AG20443 (cell line): ENCODE results near the gene PIP5K1C.
A peak's percentile ranks its signal among the peaks of the same experiment; 100 is the strongest.

Experiments
- DNase-seq: peaks from one replicate; pipeline ENCODE4 v3.0.0; 2012; ENCODE audit warnings: low spot score, mixed read lengths

PIP5K1C gene

DNA sequence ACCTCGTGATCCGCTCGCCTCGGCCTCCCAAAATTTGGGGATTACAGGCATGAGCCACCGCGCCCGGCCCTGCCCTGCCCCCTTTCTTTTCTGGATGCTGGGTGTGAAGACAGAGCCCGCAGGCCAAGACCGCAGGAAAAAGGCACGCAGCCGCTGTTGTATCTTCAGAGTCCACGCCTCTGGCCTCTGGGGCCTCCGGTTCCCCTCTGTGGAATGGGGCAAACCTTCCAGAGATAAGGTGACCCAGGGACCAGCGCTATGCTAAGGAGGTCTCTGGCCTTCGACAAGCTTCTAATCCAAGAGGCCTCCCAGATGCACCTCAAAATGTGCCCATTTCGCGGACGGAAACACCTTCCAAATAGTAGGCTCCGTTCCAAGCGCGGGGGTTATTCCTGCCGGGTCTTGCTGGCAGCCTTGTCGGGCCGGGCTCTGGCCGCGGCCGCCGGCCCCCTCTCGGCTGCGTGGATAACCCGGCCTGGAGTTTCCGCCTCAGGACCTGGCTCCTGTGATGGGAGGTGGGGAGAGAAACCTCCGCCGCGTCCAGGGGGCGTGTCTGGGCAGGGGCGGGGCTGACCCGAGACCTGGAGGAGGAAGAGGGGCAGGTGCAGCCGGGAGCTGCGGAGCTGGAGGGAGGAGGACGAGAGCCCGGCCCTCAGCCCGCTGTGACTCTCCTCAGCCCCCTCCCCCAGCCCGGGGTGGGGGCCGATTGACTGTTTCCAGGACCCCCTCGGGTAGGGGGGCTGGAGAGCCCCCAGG is 21.0 kb upstream of the PIP5K1C start:
- peak; percentile 96 for DNase-seq

DNA sequence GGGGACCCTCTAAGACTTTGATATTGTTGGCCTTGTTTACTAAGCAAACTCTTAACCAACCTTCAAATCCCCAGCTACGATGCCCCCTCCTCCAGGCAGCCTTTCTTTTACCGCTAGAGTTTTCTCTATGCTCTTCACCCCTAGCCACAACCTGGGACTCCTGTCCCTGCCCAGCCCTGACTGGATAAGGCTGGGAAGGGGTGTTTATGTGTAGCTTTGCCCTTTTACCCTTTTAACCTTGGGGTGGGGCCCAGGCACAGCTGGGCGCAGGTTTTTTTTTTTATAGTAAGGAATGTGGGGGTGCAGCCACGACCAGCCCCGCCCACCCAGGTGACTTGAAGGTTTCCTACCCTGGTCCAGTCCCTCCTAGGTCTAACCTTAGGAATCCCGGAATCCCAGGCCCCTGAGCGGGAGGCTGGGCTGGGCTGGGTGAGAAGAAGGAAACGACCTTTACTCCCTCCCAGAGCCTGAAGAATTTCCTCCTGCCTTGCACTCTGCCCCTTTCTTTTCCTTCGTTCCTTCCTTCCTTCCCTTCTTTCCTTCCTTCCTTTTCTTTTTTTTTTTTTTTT is 20.2 kb upstream of the PIP5K1C start:
- no peak for DNase-seq

DNA sequence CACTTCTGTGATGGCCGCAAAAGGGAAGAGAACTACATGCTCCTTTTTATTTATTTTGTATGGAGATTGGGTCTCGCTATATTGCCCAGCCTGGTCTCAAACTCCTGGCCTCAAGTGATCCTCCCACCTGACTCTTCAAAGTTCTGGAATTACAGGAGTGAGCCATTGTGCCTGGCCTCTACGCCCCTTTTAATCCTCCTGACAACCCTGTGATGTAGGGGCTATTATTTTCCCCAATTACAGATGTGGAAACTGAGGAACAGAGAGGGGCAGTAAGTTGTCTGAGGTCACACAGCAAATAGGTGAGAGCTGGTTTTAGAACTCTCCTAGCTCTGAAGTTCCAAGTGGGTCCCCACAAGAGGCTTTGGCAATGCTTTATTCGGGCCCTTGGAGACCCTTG is 19.6 kb upstream of the PIP5K1C start:
- no peak for DNase-seq

DNA sequence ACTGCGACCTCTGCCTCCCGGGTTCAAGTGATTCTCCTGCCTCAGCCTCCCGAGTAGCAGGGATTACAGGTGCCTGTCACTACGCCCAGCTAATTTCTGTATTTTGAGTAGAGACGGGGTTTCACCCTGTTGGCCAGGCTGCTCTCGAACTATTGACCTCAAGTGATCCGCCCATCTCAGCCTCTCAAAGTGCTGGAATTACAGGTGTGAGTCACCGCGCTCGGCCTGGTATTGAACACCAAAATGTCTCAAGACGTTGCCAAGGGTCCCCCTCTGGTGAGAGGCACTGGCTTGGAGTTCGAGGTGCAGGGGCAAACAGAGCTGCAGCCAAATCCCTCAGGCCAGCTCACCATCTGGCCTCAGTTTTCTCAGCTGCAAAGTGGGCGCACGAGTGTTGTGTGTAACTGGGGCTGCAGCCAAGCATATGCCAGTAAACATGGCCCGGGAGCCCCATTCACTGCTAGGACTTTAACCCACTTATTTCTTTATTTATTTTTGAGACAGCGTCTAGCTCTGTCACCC is 15.9 kb upstream of the PIP5K1C start:
- no peak for DNase-seq

DNA sequence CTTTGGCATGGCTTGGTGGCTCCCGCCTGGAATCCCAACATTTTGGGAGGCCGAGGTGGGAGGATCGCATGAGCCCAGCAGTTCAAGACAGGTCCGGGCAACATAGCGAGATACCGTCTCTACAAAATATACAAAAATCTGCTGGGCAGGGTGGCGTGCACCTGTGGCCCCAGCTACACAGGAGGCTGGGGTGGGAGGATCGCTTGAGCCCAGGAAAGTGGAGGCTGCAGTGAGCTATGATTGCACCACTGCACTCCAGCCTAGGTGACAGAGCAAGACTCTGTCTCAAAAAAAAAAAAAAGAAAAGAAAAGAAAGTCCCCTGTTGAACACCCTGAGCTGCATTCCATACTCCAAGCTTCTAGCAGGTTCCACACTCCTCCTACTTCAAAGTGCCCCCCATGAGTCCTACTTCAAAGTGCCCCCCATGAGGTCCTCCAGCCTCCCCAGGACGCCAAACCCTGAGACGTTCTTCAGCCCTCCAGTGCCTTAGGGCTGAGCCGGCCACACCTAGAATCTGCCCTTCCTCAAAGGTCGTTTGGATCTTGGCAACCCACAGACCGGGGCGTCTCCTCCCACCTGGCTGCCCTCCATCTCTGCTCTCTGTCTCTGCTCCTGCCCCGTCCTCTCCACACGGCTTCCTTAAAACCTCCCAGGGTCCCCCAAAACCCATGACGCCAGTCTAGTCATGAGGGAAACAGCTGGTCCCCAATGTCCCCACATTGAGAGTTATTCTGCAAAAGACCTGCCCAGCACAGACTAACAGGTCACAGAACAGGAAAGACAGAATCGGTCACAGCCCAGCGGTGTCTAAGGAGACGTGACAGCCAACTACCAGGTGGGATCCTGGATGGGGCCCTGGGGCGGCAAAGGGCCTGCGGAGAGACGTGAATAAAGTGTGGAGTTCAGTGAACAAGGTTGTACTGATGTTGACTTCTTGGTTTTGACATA is 12.7 kb upstream of the PIP5K1C start:
- DNase-seq = no peak

DNA sequence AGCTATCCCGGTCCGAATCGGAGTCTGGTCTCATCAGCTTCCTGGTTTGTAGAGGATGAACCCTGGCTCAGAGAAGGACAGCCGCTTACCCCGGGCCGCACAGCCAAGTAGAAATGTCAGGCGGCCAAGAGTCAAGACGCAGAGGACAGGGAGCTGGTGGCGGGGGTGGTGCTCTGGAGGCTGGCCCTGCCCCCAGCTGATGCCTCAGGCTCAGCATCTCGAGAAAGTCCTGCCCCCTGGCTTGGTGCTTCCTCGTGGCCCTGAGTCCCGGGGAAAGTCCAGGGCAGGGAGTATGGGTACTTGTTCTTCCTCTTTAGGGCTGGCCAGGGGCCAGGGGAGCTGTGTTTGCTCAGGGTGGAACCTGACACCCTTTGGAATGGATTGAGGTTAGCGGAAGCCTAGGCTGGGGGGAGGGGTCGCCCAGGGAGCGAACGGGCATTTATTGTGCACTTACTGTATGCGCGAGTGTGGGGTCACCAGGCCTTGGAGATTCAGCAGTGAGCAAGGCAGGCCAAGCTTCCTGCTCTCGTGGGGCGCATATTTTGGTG is 10.1 kb upstream of the PIP5K1C start:
- DNase-seq = no peak

DNA sequence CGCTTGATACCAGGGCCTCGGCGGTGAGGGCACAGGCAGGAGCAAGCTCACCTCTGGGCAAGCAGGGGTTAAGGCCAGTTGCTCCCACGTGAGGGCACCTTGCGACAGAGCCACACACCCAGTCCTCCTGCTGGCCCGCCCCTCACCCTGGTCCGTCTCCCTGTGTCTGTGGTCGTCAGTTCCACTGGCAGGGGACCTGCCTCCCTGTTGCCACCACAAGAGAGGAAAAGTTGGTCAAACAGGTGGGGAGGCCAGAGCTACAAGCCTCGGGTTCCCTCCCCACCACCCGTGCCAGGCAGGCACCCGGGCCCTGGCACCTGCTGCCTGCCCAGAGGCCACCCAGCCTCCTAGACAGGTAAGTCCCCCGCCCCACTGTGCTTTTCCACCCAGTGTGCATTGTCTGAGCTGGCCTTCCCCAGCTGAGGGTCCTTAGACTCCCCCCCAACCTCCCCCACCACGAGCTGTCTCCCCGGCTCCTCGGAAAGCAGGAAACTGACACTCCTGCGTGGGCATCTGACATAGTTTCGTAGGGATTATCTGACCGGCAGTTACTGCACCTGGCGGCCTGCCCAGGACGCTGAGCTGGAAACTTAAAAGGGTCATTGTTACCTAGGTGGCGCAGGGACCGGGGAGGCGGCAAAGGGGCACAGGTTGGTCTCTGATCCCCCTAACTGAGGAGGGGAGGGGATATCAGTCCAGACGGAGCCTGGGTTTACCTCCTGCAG is 8.1 kb upstream of the PIP5K1C start, which contains the start of gene TJP3:
TSS of gene TJP3 (plus strand) at position 178 of the 725 bp plus-strand sequence. CDS start 20,049 bp downstream, outside the sequence.
- DNase-seq = peak; percentile 42

DNA sequence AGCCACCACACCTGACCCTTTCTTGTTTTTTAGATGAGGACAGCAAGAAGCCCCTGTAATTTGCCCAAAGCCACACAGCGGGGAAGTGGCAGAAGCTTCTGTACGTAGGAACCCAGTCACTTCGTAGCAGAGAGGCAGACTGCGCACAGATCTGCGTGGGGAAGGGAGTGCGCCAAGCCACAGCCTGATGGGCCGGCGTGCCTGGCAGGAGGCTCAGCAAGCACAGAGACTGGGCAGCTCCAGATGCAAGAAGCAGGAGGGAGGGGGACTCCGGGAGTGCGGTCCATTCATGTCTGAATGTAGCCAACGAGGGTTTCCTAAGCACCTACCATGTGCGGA is 7.6 kb upstream of the PIP5K1C start:
- DNase-seq = no peak

DNA sequence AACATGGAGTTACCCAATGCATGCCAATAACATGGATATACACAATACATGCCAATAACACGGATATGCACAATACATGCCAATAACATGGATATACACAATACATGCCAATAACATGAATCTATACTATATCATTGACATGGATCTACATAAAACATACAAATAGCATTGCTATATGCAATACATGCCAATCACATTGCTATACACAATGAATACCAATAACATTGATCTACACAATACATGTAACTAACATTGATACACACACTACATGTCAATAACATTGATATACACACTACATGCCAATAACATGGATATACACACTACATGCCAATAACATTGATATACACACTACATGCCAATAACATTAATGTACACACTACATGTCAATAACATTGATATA is 932 bp upstream of the PIP5K1C start:
- no peak for DNase-seq

DNA sequence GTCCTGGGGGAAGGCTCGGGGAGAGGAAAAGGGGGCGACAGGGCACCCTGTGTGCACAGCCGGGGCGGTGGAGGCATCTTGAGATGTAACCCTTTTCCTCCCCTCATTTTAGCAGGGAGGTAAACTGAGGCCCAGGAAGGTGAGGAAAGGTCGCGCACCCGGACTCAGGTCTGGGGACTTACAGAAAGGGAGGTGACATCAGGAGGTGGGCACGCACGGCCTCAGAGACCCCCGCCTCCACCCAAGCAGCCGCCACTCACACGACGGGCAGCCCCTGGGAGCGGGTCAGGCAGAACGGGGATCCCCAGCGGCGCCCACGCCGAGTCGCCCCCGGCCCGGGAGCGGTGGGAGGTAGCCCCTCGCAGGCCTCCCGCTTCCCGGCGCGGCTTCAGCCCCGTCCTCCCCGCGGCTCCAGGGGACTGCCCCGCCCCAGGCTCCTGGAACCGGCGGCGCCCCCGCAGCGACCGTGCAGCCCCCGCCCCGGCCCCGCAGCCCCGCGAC is 477 bp downstream of the PIP5K1C start:
- DNase-seq = no peak

DNA sequence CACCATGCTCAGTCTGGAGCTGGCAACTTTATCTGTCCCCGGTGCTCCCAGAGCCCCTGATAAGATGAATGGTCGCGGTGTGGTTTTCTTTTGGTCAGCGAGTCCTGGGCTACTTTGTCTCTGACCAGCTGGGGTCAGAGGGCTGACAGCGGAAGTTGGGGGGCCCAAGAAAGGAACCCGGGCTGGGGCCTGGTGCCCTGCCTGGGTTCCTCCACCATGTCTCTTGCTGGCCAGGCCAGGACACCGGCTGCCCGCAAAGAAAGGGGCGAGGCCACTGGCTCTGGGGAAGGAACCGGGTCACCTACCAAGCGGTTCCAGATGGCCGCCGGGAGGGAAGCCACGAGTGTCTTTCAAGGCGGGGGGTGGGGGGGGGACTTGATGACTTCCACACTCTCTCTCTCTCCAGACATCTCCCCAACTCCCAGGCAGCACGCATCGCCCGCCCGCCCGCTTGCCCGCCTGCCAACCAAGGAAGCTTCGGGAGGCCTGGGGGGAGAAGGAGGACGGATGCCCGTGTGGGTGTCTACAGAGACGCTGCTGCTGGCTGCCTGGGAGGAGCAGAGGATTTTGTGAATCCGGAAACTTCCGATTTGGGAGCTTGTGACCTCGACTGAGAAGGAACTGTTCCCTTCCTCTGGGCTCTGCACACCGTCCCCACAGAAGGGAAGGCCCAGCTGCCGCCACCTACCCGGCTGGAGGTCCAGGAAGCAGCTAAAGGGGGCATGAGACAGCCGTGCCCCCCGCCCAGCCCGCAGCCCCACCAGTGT is 1.1 kb downstream of the PIP5K1C start:
- DNase-seq = peak; percentile 89

DNA sequence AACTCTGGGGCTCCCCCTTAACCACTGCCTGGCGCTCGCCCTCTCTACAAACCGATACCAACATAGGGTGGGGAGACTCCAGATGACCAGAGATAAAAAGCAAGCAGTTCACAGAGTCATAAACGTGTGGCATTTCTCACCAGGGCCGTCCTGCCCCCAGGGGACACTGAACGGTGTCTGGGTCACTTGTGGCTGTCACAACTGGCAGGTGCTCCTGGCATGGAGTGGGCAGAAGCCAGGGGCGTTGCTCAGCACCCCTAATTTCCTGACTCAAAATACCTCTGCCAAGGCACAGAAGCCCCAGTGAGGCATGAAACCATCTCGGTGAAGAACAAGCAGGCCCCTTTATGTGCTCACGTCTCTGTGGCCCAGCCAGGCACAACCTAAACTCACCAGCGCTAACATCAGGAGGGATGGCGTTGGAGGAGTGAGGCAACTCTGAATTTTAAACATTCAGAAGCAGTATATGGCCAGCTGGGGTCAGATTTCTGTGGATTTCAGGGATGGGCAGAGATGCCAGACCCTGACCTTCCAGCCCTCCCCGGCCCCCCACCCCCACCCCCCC is 1.8 kb downstream of the PIP5K1C start:
- no peak for DNase-seq

DNA sequence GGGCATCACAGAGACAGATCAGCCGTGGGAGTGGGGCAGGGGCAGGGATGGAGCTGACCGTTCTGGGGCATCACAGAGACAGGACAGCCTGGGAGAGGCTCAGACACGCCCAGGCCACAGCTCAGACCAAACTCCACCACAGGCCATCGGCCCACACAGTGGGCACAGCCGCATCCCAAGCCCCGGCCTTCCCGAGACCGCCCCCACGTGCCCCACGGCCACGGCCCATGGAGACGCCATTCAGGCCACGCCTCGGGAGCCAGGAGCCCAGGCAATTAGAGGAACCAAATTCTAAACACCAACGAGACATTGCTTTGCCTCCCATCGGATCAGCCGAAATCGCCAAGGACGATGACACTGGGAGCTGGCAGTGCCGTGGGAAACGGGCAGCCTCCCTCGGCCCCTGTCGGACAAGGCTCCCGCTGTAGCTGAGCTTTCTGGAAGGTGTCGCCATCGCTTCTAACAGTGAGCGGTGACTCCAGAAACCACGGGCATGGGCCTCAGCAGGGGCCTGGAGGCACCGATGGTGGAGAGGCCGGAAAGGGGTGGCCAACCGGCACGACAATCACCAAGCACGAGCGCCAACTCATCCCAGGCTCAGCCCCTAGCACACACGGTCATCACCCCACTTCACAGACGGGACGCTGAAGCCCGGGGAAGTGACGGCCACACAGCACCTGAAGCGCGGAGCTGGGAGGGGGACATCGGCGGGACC is 2.4 kb downstream of the PIP5K1C start:
- no peak for DNase-seq

DNA sequence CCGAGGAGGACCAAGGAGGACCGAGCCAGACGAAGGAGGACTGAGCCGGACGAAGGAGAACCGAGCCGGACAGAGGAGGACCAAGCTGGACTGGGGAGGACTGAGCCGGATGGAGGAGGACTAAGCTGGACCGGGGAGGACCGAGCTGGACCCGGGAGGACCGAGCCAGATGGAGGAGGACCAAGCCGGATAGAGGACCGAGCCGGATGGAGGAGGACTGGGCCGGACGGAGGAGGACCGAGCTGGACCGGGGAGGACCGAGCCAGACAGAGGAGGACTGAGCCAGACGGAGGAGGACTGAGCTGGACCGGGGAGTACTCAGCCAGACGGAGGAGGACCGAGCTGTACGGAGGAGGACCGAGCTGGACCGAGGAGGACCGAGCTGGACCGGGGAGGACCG is 3.2 kb downstream of the PIP5K1C start:
- no peak for DNase-seq

DNA sequence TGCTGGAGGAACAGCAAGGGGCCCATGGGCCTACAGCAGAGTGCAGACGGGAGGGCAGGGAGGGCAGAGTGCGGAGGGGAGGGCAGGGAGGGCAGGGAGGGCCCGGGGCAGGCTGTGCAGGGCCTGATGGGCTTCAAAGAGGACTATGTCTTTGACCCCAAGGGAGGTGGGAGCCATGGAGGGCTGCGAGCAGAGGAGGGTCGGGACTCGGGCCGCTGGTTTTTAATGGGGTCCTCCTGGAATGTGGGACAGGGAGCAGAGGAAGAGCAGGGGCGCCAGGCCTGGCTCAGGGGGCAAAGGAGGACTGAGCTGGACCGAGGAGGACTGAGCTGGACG is 3.6 kb downstream of the PIP5K1C start:
- no peak for DNase-seq

DNA sequence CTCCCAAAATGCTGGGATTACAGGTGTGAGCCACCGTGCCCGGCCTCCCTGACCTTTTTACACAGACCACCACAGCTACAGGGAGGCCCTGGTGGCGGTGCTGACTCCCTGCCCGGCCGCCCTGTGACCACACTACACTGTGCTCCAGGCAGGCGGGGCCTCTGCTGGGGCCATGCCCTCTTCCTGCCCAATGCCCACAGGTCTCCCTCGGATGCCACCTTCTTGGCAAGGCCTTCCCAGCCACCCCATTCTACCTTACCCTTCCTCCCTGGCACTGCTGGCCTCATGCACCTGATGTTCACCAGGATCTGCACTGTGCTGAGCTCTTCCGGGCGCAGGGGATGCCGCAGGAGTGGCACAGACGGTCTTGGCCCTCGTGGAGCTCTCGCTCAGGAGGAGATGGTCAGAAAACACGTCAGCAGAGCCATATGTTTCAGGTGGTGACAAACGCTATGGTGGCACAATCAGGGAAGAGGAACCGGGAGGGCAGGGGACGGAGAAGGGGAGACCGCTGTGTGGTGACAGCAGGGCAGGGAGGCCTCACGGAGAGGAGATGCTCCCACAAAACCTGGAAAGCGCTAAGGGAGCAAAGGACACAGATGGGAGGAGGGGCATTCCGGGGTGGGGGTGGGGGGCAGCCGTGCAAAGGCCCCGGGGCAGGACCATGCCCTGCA is 4.1 kb downstream of the PIP5K1C start:
- DNase-seq = no peak

DNA sequence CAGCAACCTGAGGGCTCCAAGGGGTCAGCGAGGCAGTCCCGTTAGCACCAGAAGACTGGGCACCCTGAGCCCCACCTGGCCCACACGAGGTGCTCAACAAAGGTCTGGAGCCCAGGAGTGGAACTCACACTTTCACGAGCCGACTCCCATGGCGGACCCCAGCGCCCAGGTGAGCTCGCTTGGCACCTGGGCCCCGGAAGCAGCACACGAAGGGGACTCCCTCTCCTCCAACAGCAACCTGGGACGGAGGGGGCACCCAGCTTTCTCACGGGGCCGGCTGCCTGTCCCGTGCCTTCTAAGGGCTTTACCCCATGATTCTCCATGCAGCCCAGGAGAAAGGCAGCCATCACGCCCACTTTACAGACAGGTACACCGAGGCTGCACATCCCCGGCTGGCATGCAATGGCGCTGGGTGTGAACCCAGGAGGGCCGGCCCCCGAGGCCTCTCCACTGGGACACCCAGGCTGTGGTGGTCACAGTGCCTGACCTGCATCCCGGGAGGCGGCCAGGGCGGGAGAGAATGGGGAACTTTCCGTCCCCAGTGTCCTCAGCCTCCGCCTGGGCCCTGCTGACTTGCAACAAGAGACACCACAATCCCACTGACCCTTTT is 5.0 kb downstream of the PIP5K1C start:
- no peak for DNase-seq

DNA sequence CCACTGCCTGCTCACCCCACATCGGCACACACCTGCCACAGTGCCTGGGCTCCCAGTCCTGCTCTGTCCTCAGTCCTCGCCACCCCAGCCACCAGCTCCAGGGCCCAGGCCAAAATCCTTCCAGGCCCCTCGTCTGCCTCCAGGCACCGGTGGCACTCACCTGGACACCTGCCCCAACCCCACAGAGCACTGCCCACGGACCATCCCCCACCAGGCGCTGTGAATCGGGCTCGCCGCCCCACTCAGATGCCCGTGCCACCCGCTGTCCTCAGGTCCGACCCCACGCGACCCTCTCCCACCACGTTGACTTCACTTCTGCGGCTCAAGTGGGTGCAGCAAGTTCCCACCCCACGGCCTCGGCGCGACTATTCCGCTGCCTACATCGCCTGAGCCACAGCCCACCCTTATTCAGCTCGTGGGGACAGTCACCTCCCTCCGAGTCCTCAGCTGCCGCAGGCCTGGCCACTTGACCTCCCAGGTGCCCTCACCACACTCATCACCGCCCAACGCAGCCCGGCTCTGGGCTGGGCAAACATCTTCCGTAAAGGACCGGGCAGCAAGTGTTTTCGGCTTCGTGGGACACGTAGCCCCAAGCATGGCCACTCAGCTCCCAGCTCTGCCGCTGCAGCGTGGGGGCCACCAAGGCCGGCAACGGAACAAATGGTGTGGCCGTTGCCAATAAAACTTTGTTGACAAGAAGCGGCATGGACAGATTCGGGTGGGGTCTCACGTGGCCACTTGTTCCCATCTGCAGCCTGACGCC is 5.7 kb downstream of the PIP5K1C start:
- no peak for DNase-seq
